ENCODE measurements around the gene IGFBP1. TPM values are rescaled to one million over a fixed set of nuclear protein-coding genes. Genes with fewer than 3 reads are reported as not detected.

The IGFBP1 gene
- total and polyA plus RNA-seq, 2 experiments from 2014 or later, result 0.50 to 1.3 TPM

DNA sequence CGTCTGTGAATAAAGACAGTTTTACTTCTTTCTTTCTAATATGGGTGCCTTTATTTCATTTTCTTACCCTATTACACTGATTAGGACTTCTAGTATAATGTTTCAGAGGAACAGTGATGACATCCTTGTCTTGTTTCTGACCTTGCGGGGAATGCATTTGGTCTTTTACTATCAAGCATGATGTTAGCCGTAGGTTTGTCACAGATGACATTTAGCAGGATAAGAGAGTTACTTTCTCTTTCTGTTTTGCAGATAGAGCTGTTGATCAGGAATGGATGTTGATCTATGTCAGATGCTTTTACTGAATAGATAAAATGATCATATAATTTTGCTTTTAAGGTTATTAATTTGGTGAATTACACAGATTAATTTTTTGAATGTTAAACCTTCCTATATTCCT lies 39.4 kb downstream of the IGFBP1 start:
- Histone ChIP-seq H3K79me2 (ENCODE audit: insufficient read depth) (no peaks in the 10 kb centered on the region), H3K27me3 (replicated peaks; ENCODE audit: insufficient read depth) (no peaks in the 10 kb centered on the region), H4K20me1 (ENCODE audit: insufficient read depth) (no peaks in the 10 kb centered on the region), H3K9me2 (ENCODE audit: insufficient read depth) (no peaks in the 10 kb centered on the region), H3K4me2 (ENCODE audit: unreplicated experiment) (no peak overlapping the region), H3K9ac (no peak overlapping the region), H3K4me3 (no peak overlapping the region), H3K4me1 (ENCODE audit: insufficient read depth) (peaks cover 24% of the 10 kb centered on the region), H2AFZ (no peak overlapping the region), H3K36me3 (ENCODE audit: low read depth) (no peaks in the 10 kb centered on the region), H3K27ac (no peak overlapping the region), H3F3A (ENCODE audit: insufficient read depth) (peaks cover 21% of the 10 kb centered on the region), H3K9me3 (ENCODE audit: low read depth) (no peaks in the 10 kb centered on the region)
- TF ChIP-seq EZH2 (IDR thresholded peaks at IDR 0.05; ENCODE audit: insufficient read depth, poor library complexity, severe bottlenecking) (no peak), EZH2phosphoT487 (IDR thresholded peaks at IDR 0.05; ENCODE audit: insufficient read depth, low read depth) (no peak)
- in situ Hi-C loops (cut with MboI), result no loop called here
- DNase-seq, result no peak
- 96 to 98% methylated on average over 3 of the region's 3 CpGs for WGBS, 2 experiments (ENCODE audit: low coverage in 1 of 2, low lambda C conversion rate in 2 of 2, missing lambda C conversion rate in 2 of 2)

DNA sequence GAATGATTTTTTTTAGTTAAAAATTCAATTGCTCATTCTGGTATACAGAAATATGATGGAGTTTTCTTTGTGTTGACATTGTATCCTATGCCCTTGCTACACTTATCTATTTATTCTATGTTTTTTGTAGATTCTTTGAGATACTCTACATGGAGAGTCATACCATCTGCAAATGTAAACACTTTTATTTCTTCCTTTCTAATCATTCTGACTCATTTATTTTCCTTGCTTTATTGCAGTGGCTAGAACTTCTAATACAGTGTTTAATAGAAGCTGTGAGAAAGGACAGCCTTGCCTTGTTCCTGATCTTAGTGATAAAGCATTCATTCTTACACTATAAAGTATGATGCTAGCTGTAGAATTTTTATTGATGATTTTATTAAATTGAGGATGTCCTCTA lies 42.7 kb downstream of the IGFBP1 start:
- no peaks in the 10 kb centered on the region for H3K27me3 ChIP-seq (replicated peaks; ENCODE audit: insufficient read depth)
- no peaks in the 10 kb centered on the region for H3K9me3 ChIP-seq (ENCODE audit: low read depth)
- no peak overlapping the region for H3K9ac ChIP-seq
- H2AFZ ChIP-seq, result no peak overlapping the region
- H4K20me1 ChIP-seq (ENCODE audit: insufficient read depth), result no peaks in the 10 kb centered on the region
- H3K79me2 ChIP-seq (ENCODE audit: insufficient read depth), result no peaks in the 10 kb centered on the region
- no peak for TF ChIP-seq EZH2 (IDR thresholded peaks at IDR 0.05; ENCODE audit: insufficient read depth, poor library complexity, severe bottlenecking)
- no peak for TF ChIP-seq EZH2phosphoT487 (IDR thresholded peaks at IDR 0.05; ENCODE audit: insufficient read depth, low read depth)
- H3K4me3 ChIP-seq, result no peak overlapping the region
- no peak overlapping the region for H3K4me2 ChIP-seq (ENCODE audit: unreplicated experiment)
- H3K27ac ChIP-seq, result no peak overlapping the region
- H3K9me2 ChIP-seq (ENCODE audit: insufficient read depth), result no peaks in the 10 kb centered on the region
- no peaks in the 10 kb centered on the region for H3F3A ChIP-seq (ENCODE audit: insufficient read depth)
- in situ Hi-C loops (cut with MboI), result no loop called here
- H3K4me1 ChIP-seq (ENCODE audit: insufficient read depth), result no peaks in the 10 kb centered on the region
- H3K36me3 ChIP-seq (ENCODE audit: low read depth), result no peaks in the 10 kb centered on the region
- no peak for DNase-seq

GRCh38 chr7:45937301-45937700 lies 49.0 kb downstream of the IGFBP1 start:
- no peak for TF ChIP-seq EZH2 (IDR thresholded peaks at IDR 0.05; ENCODE audit: insufficient read depth, poor library complexity, severe bottlenecking)
- TF ChIP-seq EZH2phosphoT487 (IDR thresholded peaks at IDR 0.05; ENCODE audit: insufficient read depth, low read depth), result no peak
- WGBS, 2 experiments (ENCODE audit: low coverage in 1 of 2, low lambda C conversion rate in 2 of 2, missing lambda C conversion rate in 2 of 2), result 32 to 33% methylated on average over 6 of the region's 6 CpGs
- no peaks in the 10 kb centered on the region for H3F3A ChIP-seq (ENCODE audit: insufficient read depth)
- H3K27ac ChIP-seq, result no peak overlapping the region
- H2AFZ ChIP-seq, result no peak overlapping the region
- H4K20me1 ChIP-seq (ENCODE audit: insufficient read depth), result no peaks in the 10 kb centered on the region
- no peaks in the 10 kb centered on the region for H3K36me3 ChIP-seq (ENCODE audit: low read depth)
- H3K4me2 ChIP-seq (ENCODE audit: unreplicated experiment), result no peak overlapping the region
- in situ Hi-C loops (cut with MboI), result no loop called here
- no peaks in the 10 kb centered on the region for H3K9me3 ChIP-seq (ENCODE audit: low read depth)
- no peaks in the 10 kb centered on the region for H3K4me1 ChIP-seq (ENCODE audit: insufficient read depth)
- H3K9me2 ChIP-seq (ENCODE audit: insufficient read depth), result no peaks in the 10 kb centered on the region
- H3K79me2 ChIP-seq (ENCODE audit: insufficient read depth), result no peaks in the 10 kb centered on the region
- H3K27me3 ChIP-seq (replicated peaks; ENCODE audit: insufficient read depth), result no peaks in the 10 kb centered on the region
- no peak overlapping the region for H3K9ac ChIP-seq
- peak; percentile 39 for DNase-seq
- no peak overlapping the region for H3K4me3 ChIP-seq

DNA sequence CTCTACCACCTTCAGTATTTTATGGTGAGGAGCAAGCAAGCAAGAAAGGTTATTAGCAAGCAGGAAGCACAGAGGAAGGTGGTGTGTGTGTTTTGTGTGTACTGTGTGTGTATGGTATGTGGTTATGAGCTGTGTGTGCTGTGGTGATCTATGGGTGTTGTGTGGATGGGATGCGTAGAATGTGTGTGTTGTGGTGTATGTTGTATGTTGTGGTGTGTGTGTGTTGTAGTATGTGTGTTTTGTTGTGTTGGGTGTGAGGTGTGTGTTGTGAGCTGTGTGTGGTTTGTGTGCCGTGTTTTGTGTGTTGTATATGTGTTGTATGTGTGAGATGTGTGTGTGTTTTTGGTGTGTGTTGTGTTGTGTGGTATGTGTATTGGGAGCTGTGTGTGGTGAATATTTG lies 49.6 kb downstream of the IGFBP1 start:
- WGBS, 2 experiments (ENCODE audit: low coverage in 1 of 2, low lambda C conversion rate in 2 of 2, missing lambda C conversion rate in 2 of 2), result 96 to 98% methylated on average over 2 of the region's 2 CpGs
- Histone ChIP-seq H3K79me2 (ENCODE audit: insufficient read depth) (no peaks in the 10 kb centered on the region), H4K20me1 (ENCODE audit: insufficient read depth) (no peaks in the 10 kb centered on the region), H3K9me2 (ENCODE audit: insufficient read depth) (no peaks in the 10 kb centered on the region), H2AFZ (no peak overlapping the region), H3K4me1 (ENCODE audit: insufficient read depth) (no peaks in the 10 kb centered on the region), H3K36me3 (ENCODE audit: low read depth) (no peaks in the 10 kb centered on the region), H3K27me3 (replicated peaks; ENCODE audit: insufficient read depth) (no peaks in the 10 kb centered on the region), H3K4me3 (no peak overlapping the region), H3K4me2 (ENCODE audit: unreplicated experiment) (no peak overlapping the region), H3K9ac (no peak overlapping the region), H3F3A (ENCODE audit: insufficient read depth) (no peaks in the 10 kb centered on the region), H3K27ac (no peak overlapping the region), H3K9me3 (ENCODE audit: low read depth) (no peaks in the 10 kb centered on the region)
- in situ Hi-C loops (cut with MboI), result no loop called here
- no peak for DNase-seq
- TF ChIP-seq EZH2 (IDR thresholded peaks at IDR 0.05; ENCODE audit: insufficient read depth, poor library complexity, severe bottlenecking) (no peak), EZH2phosphoT487 (IDR thresholded peaks at IDR 0.05; ENCODE audit: insufficient read depth, low read depth) (no peak)

DNA sequence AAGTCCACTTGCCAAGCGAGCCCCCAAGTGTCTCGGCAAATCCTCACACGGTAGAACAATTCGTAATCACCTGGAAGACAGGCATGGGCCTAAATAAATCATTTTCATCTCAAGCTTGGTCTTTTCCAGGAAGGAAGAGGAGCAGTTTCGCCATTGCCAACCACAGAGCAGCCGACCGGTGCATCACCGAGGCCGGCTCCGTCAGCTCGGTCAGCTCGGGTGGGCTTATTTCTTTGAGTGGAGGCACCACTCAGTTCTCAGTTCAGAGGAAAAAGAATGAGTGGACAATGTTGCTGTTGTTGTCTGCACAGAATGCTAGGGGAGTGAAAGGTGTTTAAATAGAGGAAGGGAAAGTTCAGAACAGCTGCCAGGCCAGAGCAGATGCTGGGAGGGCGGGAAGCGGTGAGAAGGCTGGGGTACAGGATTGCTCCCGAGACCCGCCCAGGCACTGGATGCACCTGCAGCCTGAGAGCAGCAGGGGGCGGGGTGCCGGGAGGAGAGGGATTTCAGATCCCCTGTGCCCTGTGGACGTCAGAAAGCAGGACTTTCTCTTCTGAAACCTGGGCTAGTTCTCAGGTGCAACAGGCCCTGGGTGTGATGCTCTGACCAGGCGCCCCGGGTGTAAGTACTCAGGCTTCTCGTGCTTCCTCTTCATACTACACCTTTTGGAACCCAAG lies 50.5 kb downstream of the IGFBP1 start:
- in situ Hi-C loops (cut with MboI), result no loop called here
- no peak overlapping the region for H3K4me2 ChIP-seq (ENCODE audit: unreplicated experiment)
- 85% methylated on average over 22 of the region's 22 CpGs for WGBS, 2 experiments (ENCODE audit: low coverage in 1 of 2, low lambda C conversion rate in 2 of 2, missing lambda C conversion rate in 2 of 2)

More for the DNA sequence above, 50.5 kb downstream of the IGFBP1 start:
- no peaks in the 10 kb centered on the region for H3K9me2 ChIP-seq (ENCODE audit: insufficient read depth)
- H3K4me1 ChIP-seq (ENCODE audit: insufficient read depth), result no peaks in the 10 kb centered on the region
- no peaks in the 10 kb centered on the region for H4K20me1 ChIP-seq (ENCODE audit: insufficient read depth)
- TF ChIP-seq EZH2 (IDR thresholded peaks at IDR 0.05; ENCODE audit: insufficient read depth, poor library complexity, severe bottlenecking), result no peak
- TF ChIP-seq EZH2phosphoT487 (IDR thresholded peaks at IDR 0.05; ENCODE audit: insufficient read depth, low read depth), result no peak
- no peaks in the 10 kb centered on the region for H3F3A ChIP-seq (ENCODE audit: insufficient read depth)
- no peaks in the 10 kb centered on the region for H3K9me3 ChIP-seq (ENCODE audit: low read depth)
- H2AFZ ChIP-seq, result no peak overlapping the region
- no peak overlapping the region for H3K9ac ChIP-seq
- H3K27ac ChIP-seq, result no peak overlapping the region
- no peaks in the 10 kb centered on the region for H3K36me3 ChIP-seq (ENCODE audit: low read depth)
- H3K27me3 ChIP-seq (replicated peaks; ENCODE audit: insufficient read depth), result no peaks in the 10 kb centered on the region
- H3K79me2 ChIP-seq (ENCODE audit: insufficient read depth), result no peaks in the 10 kb centered on the region
- no peak overlapping the region for H3K4me3 ChIP-seq
- no peak for DNase-seq

All from GM23248 (cell line).